PFSK-1 (cell line): Measurements from ENCODE around the gene EML1.

ENCODE experiments used
- FOXP2 ChIP-seq: optimal IDR thresholded peaks from 2 replicates; pipeline ENCODE3; 2011; ENCODE audit warnings: borderline replicate concordance, control low read depth, inconsistent platforms; ENCODE audit not compliant: insufficient read depth; ENCODE audit errors: extremely low read length, extremely low read depth
- POLR2AphosphoS5 ChIP-seq: IDR thresholded peaks from 2 replicates; pipeline ENCODE4 v1.6.1; 2012; ENCODE audit warnings: low read depth, mild to moderate bottlenecking, control low read depth, low read length, moderate library complexity
- SIN3A ChIP-seq: IDR thresholded peaks from 2 replicates; pipeline ENCODE4 v1.6.1; 2012; ENCODE audit warnings: mild to moderate bottlenecking, low read length, moderate library complexity, borderline replicate concordance; ENCODE audit not compliant: insufficient read depth
- TAF1 ChIP-seq: IDR thresholded peaks from 2 replicates; pipeline ENCODE4 v1.6.1; 2012; ENCODE audit warnings: low read length, control low read depth, borderline replicate concordance; ENCODE audit not compliant: insufficient read depth
- TF ChIP-seq, protein P1 (sequence below), 2 experiments: IDR thresholded peaks; 2 replicates each; pipeline versions ENCODE4 v1.6.1 to v1.8.0; 2011 to 2012; ENCODE audit warnings: low read depth in 2 of 2, low read length in 2 of 2, control low read depth in 1 of 2, inconsistent platforms in 1 of 2, mild to moderate bottlenecking in 1 of 2, moderate library complexity in 1 of 2; ENCODE audit not compliant: insufficient read depth in 1 of 2

The EML1 gene

DNA sequence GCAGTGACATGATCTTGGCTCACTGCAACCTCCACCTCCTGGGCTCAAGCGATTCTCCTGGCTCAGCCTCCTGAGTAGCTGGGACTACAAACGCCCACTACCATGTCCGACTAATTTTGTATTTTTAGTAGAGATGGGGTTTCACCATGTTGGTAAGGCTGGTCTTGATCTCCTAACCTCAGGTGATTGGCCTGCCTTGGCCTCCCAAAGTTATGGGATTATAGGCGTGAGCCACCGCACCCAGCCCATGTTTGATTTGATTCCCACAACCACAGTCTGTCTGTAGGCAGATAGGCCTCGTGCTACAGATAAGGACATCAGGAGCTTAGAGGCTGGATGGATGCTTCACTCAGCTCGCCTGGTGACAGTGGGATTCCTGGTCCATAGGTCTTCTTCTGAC lies 23.0 kb downstream of the EML1 start:
- TF ChIP-seq TAF1 (no peak), POLR2AphosphoS5 (no peak), FOXP2 (no peak), SIN3A (no peak)
- TF ChIP-seq, protein P1, sequence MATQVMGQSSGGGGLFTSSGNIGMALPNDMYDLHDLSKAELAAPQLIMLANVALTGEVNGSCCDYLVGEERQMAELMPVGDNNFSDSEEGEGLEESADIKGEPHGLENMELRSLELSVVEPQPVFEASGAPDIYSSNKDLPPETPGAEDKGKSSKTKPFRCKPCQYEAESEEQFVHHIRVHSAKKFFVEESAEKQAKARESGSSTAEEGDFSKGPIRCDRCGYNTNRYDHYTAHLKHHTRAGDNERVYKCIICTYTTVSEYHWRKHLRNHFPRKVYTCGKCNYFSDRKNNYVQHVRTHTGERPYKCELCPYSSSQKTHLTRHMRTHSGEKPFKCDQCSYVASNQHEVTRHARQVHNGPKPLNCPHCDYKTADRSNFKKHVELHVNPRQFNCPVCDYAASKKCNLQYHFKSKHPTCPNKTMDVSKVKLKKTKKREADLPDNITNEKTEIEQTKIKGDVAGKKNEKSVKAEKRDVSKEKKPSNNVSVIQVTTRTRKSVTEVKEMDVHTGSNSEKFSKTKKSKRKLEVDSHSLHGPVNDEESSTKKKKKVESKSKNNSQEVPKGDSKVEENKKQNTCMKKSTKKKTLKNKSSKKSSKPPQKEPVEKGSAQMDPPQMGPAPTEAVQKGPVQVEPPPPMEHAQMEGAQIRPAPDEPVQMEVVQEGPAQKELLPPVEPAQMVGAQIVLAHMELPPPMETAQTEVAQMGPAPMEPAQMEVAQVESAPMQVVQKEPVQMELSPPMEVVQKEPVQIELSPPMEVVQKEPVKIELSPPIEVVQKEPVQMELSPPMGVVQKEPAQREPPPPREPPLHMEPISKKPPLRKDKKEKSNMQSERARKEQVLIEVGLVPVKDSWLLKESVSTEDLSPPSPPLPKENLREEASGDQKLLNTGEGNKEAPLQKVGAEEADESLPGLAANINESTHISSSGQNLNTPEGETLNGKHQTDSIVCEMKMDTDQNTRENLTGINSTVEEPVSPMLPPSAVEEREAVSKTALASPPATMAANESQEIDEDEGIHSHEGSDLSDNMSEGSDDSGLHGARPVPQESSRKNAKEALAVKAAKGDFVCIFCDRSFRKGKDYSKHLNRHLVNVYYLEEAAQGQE (IDR thresholded peaks at IDR 0.05; ENCODE audit: insufficient read depth in 1 of 2, low read depth in 2 of 2, low read length in 2 of 2) = no peak

- no peak for TF ChIP-seq POLR2AphosphoS5
- TF ChIP-seq, protein P1 (IDR thresholded peaks at IDR 0.05; ENCODE audit: insufficient read depth in 1 of 2, low read depth in 2 of 2, low read length in 2 of 2) = no peak
- TF ChIP-seq TAF1 = no peak
- no peak for TF ChIP-seq SIN3A
- TF ChIP-seq FOXP2 = no peak
Measured at GRCh38 chr14:99816642-99817041, 23.4 kb downstream of the EML1 start.

DNA sequence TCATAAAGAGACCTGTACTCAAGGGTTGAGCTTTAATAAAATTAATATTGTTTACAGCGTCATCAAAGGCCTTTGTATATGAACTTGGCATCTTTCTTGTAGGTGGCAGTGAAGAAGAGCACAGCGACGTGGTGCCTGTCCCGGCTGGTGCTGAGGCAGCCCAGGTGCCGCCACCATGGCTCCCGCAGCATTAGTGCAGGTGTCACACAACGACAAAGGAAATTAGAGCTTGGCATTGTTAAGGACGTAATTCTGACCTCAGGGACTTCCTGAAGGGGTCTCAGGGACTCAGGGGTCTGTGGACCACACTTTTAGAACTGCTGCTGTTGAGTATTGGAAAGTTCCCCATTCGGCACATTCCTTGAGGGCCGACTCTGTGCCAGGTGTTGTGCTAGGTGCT lies 24.1 kb downstream of the EML1 start:
- TF ChIP-seq SIN3A = no peak
- no peak for TF ChIP-seq FOXP2
- TF ChIP-seq, protein P1 (IDR thresholded peaks at IDR 0.05; ENCODE audit: insufficient read depth in 1 of 2, low read depth in 2 of 2, low read length in 2 of 2) = no peak
- no peak for TF ChIP-seq POLR2AphosphoS5
- no peak for TF ChIP-seq TAF1

- TF ChIP-seq POLR2AphosphoS5 (no peak), SIN3A (no peak), TAF1 (no peak), FOXP2 (no peak)
- TF ChIP-seq, protein P1 (IDR thresholded peaks at IDR 0.05; ENCODE audit: insufficient read depth in 1 of 2, low read depth in 2 of 2, low read length in 2 of 2) = no peak
Measured at GRCh38 chr14:99818503-99819036, 25.4 kb downstream of the EML1 start.

DNA sequence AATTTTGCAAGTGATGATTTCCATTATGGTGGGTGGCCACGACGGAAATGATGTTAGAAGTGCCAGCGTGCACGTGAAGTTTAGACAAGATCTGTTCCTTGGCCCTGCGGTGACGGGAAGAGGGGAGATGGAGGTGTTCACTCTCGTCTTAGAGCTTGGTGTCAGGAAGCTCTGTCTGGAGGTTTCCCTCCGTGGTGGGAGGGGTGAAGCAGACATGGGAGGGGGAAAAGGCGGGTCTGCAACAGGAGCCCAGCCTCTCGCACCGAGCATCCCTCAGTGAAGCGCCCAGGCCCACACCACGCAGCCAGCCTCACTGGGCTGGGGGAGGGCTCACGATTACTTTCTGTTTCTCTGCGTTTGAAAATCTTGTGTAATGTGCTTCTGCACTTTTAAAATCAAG lies 26.3 kb downstream of the EML1 start:
- TF ChIP-seq POLR2AphosphoS5 (no peak), FOXP2 (no peak), TAF1 (no peak), SIN3A (no peak)
